Smooth muscle cell of trachea (primary cell): Measurements from ENCODE around the gene CT83. TPM values are rescaled to one million over a fixed set of nuclear protein-coding genes. Genes with fewer than 3 reads are reported as not detected.

Experiments
- total RNA-seq: library from RNA; depleted of rRNA; stranded (reverse); fragments of >200 nt; gene quantifications from 2 replicates; pipeline ENCODE4 v1.2.1, GENCODE V29; 2014

CT83 gene
- total RNA-seq = not detected in 2 replicates

GRCh38 chrX:116462822-116463221, at the start of gene CT83:
CT83 (minus strand) TSS chrX:116462976; CDS start chrX:116462856, 120 bp downstream.

GRCh38 chrX:116436358-116436816, 26.4 kb downstream of the CT83 start, which contains the start of gene SLC6A14:
SLC6A14 (plus strand) TSS chrX:116436606; CDS start chrX:116436710, 104 bp downstream.

Other genes starting within 250 kb of the CT83 start
- gene SLC6A14, start 26.4 kb downstream of the CT83 start, total RNA-seq = not detected in 2 replicates